NCI-H2171 treated with DMSO at 0.1 percent for 48 hours (cell line): ENCODE results near the gene MTG2.

Source experiments
- DNase-seq: peaks from one replicate; lab custom pipeline; 2025; lab: John Stamatoyannopoulos, UW

MTG2 gene

GRCh38 chr20:62163485-62163865 lies 19.4 kb upstream of the MTG2 start:
- no peak for DNase-seq

- no peak for DNase-seq
These were observed 18.7 kb upstream of the MTG2 start for GRCh38 chr20:62163986-62164762.

- no peak for DNase-seq
These were observed 17.7 kb upstream of the MTG2 start for GRCh38 chr20:62164879-62165761.

- DNase-seq = no peak
These were observed 16.9 kb upstream of the MTG2 start for GRCh38 chr20:62165762-62166399.

- no peak for DNase-seq
These were observed 15.4 kb upstream of the MTG2 start for GRCh38 chr20:62167474-62167873.

- DNase-seq = peak; percentile 97
These were observed 14.8 kb upstream of the MTG2 start for GRCh38 chr20:62168061-62168460.

- DNase-seq = no peak
These were observed 13.9 kb upstream of the MTG2 start for GRCh38 chr20:62168890-62169435.

- DNase-seq = no peak
These were observed 12.3 kb upstream of the MTG2 start for GRCh38 chr20:62170536-62170935.

- DNase-seq = no peak
These were observed 11.6 kb upstream of the MTG2 start for GRCh38 chr20:62171245-62171644.

GRCh38 chr20:62172666-62173065 lies 10.2 kb upstream of the MTG2 start:
- DNase-seq = no peak

GRCh38 chr20:62174021-62174804 lies 8.6 kb upstream of the MTG2 start:
- no peak for DNase-seq

- no peak for DNase-seq
These were observed 7.8 kb upstream of the MTG2 start for GRCh38 chr20:62174870-62175624.

- DNase-seq = no peak
These were observed 7.1 kb upstream of the MTG2 start for GRCh38 chr20:62175711-62176110.

- no peak for DNase-seq
These were observed 6.0 kb upstream of the MTG2 start for GRCh38 chr20:62176866-62177265.

- no peak for DNase-seq
These were observed 5.5 kb upstream of the MTG2 start for GRCh38 chr20:62177307-62177706.

GRCh38 chr20:62178316-62179161 lies 4.3 kb upstream of the MTG2 start:
- DNase-seq = no peak

- DNase-seq = no peak
These were observed 3.7 kb upstream of the MTG2 start for GRCh38 chr20:62179162-62179504.

- DNase-seq = no peak
These were observed 1.0 kb upstream of the MTG2 start for GRCh38 chr20:62181808-62182207.

GRCh38 chr20:62183426-62184142 lies 756 bp downstream of the MTG2 start:
- no peak for DNase-seq

- no peak for DNase-seq
These were observed 3.2 kb downstream of the MTG2 start for GRCh38 chr20:62186096-62186426.
